Measurements from ENCODE around the gene STXBP5.
A peak's percentile ranks its signal among the peaks of the same experiment; 100 is the strongest.
"Not testable (repeated sequence)": the region's sequence is repeated elsewhere in the genome, so short reads cannot be mapped to it uniquely, and the experiment has no call there.

The STXBP5 gene

GRCh38 chr6:147304016-147304415 lies 99.8 kb downstream of the STXBP5 start:
- no peak for DNase-seq

DNA sequence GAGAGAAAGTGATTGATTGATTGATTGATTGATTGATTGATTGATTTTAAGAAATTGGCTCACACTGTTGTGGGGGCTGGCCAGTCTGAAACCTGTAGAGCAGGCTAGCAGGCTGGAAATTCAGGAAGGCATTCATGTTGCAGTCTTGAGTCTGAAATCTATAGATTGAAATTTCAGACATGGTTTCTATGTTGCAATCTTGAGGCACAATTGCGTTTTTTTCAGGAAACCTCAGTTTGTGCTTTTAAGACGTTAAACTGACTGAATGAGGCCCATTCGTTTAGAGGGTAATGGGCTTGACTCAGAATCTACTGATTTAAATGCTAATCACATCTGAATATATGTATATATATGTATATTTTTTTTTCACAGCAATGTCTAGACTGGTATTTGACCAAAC lies 106.3 kb downstream of the STXBP5 start:
- DNase-seq, result peak; percentile 35

- no peak for DNase-seq
These were observed 107.0 kb downstream of the STXBP5 start for GRCh38 chr6:147311218-147311617.

- DNase-seq, result no peak
These were observed 117.0 kb downstream of the STXBP5 start for GRCh38 chr6:147321260-147321659.

GRCh38 chr6:147322299-147323162 lies 118.3 kb downstream of the STXBP5 start:
- peak; percentile 92 for DNase-seq

GRCh38 chr6:147325557-147325956 lies 121.3 kb downstream of the STXBP5 start:
- no peak for DNase-seq

GRCh38 chr6:147331401-147331800 lies 127.2 kb downstream of the STXBP5 start:
- no peak for DNase-seq

DNA sequence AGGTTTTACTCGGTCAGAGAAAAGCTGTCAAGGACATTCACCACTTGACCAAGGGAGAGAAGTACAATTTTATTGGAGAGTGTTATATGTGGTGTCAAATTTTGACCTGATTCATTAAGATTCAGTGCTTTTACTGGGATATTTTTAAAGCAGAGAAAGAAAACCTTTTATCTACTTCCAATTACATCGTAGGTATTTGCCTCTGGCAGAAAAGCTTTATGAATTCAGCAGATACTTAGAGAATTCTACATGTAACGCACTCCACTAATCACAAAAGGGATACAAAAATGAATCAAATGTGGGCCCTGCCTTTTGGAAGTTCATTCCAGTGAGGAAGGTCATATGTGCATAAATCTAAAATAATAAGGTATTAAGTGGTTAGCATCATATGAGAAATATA lies 133.7 kb downstream of the STXBP5 start:
- no peak for DNase-seq

DNA sequence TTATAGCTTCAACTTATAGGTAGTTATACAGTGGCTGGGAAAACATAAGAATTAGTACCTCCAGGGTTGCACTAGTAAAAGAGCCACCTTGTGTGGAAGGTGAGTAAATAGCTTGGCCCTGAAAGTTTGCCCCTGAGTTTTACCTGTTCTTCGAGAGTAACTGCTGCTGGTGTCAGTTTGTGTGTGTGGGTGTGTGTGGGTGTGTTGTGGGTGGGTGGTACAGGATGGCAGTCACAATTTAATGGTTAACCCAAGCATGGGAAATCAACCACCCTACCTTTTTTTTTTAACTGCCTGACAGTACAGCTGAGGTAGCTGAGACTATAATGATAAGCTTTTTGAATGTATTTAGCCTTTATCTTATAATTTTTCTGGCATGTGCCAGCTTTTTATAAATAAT lies 137.3 kb downstream of the STXBP5 start:
- no peak for DNase-seq

GRCh38 chr6:147345902-147346301 lies 141.7 kb downstream of the STXBP5 start:
- no peak for DNase-seq

- no peak for DNase-seq
These were observed 143.1 kb downstream of the STXBP5 start for GRCh38 chr6:147347179-147347881.

DNA sequence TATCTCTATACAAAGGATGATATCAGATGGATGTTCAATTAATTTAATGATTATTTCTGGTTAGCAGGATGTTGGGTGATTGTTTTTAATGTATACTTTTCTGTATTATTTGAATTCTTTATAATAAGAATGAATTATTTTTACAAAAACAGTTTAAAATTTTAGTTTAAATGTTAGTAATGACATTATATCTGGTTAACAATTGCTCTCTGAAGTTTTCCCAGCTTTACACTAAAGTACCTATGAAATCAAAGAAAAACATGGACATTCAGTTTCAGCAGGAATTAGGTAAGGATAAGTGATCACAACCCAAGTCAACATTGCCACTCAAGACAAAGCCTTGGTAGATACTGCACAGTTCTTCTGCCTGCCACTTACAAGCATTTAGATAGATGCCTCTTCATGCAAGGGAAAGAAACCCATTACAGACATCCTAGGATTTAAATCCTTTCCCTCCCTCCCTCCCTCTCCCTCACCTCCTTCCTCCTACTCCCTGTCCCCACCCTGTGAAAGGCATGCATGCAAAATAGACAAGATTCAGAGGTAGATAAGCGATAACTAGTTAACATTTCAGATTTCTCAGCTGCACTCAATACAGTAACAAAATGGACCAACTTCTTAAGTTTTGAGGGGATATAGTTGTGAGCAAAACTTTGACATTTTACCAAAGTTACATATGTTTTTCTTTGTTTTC lies 143.8 kb downstream of the STXBP5 start:
- DNase-seq, result no peak

GRCh38 chr6:147361311-147361981 lies 157.2 kb downstream of the STXBP5 start:
- DNase-seq, result no peak

DNA sequence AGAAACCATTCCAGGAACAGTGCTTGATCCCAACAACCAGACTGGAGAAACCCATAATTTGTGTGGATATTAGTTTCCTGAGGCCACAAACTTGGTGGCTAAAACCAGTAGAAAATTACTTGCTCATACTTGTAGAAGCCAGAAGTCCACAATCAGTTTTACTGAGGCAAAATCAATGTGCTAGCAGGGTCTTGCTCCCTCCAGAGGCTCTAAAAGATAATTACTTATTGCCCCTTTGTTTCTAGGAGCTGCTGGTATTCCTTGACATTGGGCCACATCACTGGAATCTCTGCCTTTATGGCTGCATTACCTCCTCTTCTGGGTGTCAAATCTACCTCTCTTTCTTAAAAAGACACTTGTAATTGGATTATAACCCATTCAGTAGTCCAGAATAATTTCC lies 162.1 kb downstream of the STXBP5 start:
- DNase-seq, result no peak

- no peak for DNase-seq
These were observed 167.1 kb downstream of the STXBP5 start for GRCh38 chr6:147371325-147371724.

GRCh38 chr6:147372806-147373205 lies 168.6 kb downstream of the STXBP5 start:
- no peak for DNase-seq

DNA sequence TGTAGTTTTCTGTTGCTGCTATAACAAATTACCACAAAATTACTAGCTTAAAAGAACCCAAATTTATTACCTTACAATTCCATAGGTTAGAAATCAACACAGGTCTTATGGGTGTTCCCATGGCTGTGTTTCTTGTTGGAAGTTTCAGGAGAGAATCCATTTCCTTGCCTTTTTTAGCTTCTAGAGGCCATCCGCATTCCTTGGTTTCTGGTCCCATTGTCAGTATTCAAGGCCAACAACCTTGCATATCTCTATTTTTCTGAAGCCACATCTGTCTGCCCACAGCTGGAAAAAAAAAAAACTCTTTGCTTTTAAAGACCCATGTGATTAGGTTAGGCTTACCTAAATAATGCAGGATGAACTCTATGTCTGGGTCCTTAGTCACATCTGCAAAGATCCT lies 174.6 kb downstream of the STXBP5 start:
- no peak for DNase-seq

GRCh38 chr6:147380841-147381240 lies 176.6 kb downstream of the STXBP5 start:
- DNase-seq, result not testable (repeated sequence)

GRCh38 chr6:147381712-147382111 lies 177.5 kb downstream of the STXBP5 start:
- no peak for DNase-seq

- no peak for DNase-seq
These were observed 178.8 kb downstream of the STXBP5 start for GRCh38 chr6:147382945-147383554.

DNA sequence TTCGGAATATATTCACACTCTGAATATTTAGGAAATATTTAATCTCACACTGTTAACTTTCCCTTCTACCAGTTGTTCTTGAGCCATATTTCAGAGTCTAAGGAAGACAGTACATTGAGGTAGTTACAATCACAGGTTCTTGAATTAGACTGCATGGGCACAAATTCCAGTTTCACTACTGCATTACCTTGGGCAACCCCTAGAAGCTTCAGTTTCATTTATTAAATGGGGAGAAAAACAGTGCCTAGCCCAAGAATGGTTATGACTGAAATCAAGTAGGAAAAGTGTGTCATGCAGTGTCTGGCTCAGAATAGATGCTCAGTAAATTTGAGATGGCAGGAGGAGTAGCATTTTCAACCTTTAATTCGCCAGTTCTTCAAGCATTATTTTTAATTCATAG lies 179.8 kb downstream of the STXBP5 start:
- no peak for DNase-seq
